Measurements from ENCODE around the gene FABP3.

Gene FABP3

GRCh38 chr1:31324992-31325391 is 47.9 kb downstream of the FABP3 start:
- TF ChIP-seq, protein P1, sequence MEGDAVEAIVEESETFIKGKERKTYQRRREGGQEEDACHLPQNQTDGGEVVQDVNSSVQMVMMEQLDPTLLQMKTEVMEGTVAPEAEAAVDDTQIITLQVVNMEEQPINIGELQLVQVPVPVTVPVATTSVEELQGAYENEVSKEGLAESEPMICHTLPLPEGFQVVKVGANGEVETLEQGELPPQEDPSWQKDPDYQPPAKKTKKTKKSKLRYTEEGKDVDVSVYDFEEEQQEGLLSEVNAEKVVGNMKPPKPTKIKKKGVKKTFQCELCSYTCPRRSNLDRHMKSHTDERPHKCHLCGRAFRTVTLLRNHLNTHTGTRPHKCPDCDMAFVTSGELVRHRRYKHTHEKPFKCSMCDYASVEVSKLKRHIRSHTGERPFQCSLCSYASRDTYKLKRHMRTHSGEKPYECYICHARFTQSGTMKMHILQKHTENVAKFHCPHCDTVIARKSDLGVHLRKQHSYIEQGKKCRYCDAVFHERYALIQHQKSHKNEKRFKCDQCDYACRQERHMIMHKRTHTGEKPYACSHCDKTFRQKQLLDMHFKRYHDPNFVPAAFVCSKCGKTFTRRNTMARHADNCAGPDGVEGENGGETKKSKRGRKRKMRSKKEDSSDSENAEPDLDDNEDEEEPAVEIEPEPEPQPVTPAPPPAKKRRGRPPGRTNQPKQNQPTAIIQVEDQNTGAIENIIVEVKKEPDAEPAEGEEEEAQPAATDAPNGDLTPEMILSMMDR (conservative IDR thresholded peaks at IDR 0.05; ENCODE audit: low read depth, low read length) = no peak
- no peak overlapping the region for H3K4me3 ChIP-seq (ENCODE audit: low read length)
- no peak for DNase-seq (ENCODE audit: low read depth)

- DNase-seq (ENCODE audit: low read depth) = no peak
- no peak overlapping the region for H3K4me3 ChIP-seq (ENCODE audit: low read length)
- TF ChIP-seq, protein P1 (conservative IDR thresholded peaks at IDR 0.05; ENCODE audit: low read depth, low read length) = no peak
Measured at GRCh38 chr1:31324093-31324492, 48.8 kb downstream of the FABP3 start.

DNA sequence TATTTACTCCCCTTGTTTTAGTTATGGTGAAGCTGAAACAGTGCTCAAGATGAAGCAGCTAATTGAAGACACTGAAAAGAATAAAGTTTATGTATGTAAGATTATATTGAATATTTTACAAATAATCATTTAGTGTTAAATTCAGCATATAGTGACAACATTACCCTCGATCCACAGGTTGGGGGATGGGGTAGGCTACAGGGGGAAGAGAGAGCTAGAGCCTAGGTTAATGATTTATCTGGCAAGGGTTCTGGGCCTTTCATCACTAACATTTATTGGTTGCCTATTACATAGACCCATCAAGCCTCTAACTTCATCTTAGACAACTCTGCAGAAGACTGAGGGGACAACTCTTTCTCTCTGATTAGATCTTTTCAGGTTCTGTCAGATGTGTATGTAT is 54.7 kb downstream of the FABP3 start:
- DNase-seq (ENCODE audit: low read depth) = no peak
- H3K4me3 ChIP-seq (ENCODE audit: low read length) = no peak overlapping the region
- TF ChIP-seq, protein P1 (conservative IDR thresholded peaks at IDR 0.05; ENCODE audit: low read depth, low read length) = no peak

GRCh38 chr1:31315902-31316301 is 57.0 kb downstream of the FABP3 start:
- no peak for DNase-seq (ENCODE audit: low read depth)
- TF ChIP-seq, protein P1 (conservative IDR thresholded peaks at IDR 0.05; ENCODE audit: low read depth, low read length) = no peak
- no peak overlapping the region for H3K4me3 ChIP-seq (ENCODE audit: low read length)
